ENCODE measurements around the gene POLR3F.

DNA sequence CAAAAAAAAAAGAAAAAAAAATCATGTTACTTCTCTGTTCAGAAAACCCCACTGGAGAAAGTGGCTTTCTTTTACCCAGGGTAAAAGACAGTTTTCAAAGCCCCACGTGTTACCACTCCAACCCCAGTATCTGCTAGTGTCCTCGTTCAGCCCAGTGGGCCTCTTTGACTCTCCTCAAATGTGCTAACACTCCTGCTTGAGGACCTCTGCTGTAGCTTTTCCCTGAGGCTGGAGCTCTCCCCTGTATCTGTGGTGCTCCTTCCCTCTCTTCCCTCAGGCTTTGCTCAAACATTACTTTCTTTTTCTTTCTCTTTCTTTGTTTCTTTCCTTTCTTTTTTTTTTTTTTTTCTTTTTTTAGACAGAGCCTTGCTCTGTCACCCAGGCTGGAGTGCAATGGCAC lies 55.9 kb downstream of the POLR3F start:
- TF ChIP-seq, protein P1, sequence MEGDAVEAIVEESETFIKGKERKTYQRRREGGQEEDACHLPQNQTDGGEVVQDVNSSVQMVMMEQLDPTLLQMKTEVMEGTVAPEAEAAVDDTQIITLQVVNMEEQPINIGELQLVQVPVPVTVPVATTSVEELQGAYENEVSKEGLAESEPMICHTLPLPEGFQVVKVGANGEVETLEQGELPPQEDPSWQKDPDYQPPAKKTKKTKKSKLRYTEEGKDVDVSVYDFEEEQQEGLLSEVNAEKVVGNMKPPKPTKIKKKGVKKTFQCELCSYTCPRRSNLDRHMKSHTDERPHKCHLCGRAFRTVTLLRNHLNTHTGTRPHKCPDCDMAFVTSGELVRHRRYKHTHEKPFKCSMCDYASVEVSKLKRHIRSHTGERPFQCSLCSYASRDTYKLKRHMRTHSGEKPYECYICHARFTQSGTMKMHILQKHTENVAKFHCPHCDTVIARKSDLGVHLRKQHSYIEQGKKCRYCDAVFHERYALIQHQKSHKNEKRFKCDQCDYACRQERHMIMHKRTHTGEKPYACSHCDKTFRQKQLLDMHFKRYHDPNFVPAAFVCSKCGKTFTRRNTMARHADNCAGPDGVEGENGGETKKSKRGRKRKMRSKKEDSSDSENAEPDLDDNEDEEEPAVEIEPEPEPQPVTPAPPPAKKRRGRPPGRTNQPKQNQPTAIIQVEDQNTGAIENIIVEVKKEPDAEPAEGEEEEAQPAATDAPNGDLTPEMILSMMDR (IDR thresholded peaks at IDR 0.05; ENCODE audit: poor library complexity): no peak
- TF ChIP-seq EZH2phosphoT487 (IDR thresholded peaks at IDR 0.05; ENCODE audit: low read depth, severe bottlenecking, unreplicated experiment): no peak
